Right cardiac atrium (tissue), 5 donors: ENCODE results near the gene WDR37. TPM values are rescaled to one million over a fixed set of nuclear protein-coding genes. Genes with fewer than 3 reads are reported as not detected.

Experiments used
- ATAC-seq, 2 donors: fragments of 200-7000 bp; cut with Tn5 transposase; one replicate each; pipeline versions ENCODE4 v1.8.0 to v1.9.1; 2020; ENCODE audit warnings: moderate library complexity in 2 of 2, mild to moderate bottlenecking in 1 of 2
- DNase-seq, 3 donors: peaks; one replicate each; pipeline ENCODE4 v3.0.0-alpha.2; 2020
- H3K27ac ChIP-seq: one replicate; pipeline ENCODE4 v1.5.1; 2013; ENCODE audit warnings: mild to moderate bottlenecking, low read length, control low read depth, moderate library complexity
- H3K27me3 ChIP-seq: one replicate; pipeline ENCODE4 v1.6.1; 2013; ENCODE audit not compliant: control insufficient read depth, insufficient read depth
- H3K4me1 ChIP-seq: one replicate; pipeline ENCODE4 v1.6.1; 2013; ENCODE audit warnings: low read length; ENCODE audit not compliant: control insufficient read depth, insufficient read depth
- H3K4me3 ChIP-seq: one replicate; pipeline ENCODE4 v1.5.1; 2013; ENCODE audit warnings: low read length, control low read depth
- H3K9me3 ChIP-seq: one replicate; pipeline ENCODE4 v1.6.1; 2013; ENCODE audit warnings: low read length; ENCODE audit not compliant: control insufficient read depth
- WGBS: extraction: QIAGEN DNeasy Blood & Tissue Kit; methylation state at CpG from one replicate; pipeline ENCODE4 v1.1.7; 2013; 5-methylcytosine and 5-hydroxymethylcytosine counted together
- intact Hi-C, 4 donors: fragments of 100-400 bp; cut with DNase I; formaldehyde crosslinking; loops; one replicate each; pipeline versions ENCODE4 v1.11.0 to v1.14.0; 2022 to 2023
- polyA plus RNA-seq: library from polyadenylated mRNA; stranded (reverse); fragments of 200-250 nt; gene quantifications from one replicate; pipeline ENCODE4 v1.2.3, GENCODE V29; 2013
- total RNA-seq, 4 donors: library from RNA; stranded (reverse); fragmentation: NEBNext Ultra II Directional; extraction: Animal tissue kit (Norgen Biotek cat#: 25700); gene quantifications; one replicate each; pipeline ENCODE4 v1.2.1, GENCODE V29; 2021
- donor health status: healthy with polysubstance abuse.
- donor health status: DM: no; HTN: yes; CAD: no.
- donor health status: DM: no; HTN: no; CAD: no.
- donor health status: DM: no; HTN: yes; CAD: no; lungs with severe emphysema.
- donor health status: DM: yes; HTN: yes; CAD: no.

WDR37 gene
- total and polyA plus RNA-seq, 5 donors, result 9.7 to 35.6 (median 31.9) TPM

- H3K27me3 ChIP-seq, result no peaks in the 10 kb centered on the region
- DNase-seq, result no peak
- ATAC-seq, result no peak
- 60% methylated on average over 3 of the region's 3 CpGs for WGBS
- intact Hi-C loops, result no loop called here
- H3K27ac ChIP-seq, result no peak overlapping the region
- H3K9me3 ChIP-seq, result no peaks in the 10 kb centered on the region
- peaks cover 5% of the 10 kb centered on the region for H3K4me1 ChIP-seq
- no peak overlapping the region for H3K4me3 ChIP-seq
Measured at GRCh38 chr10:1040133-1040532, 16.1 kb upstream of the WDR37 start.

- no peak for DNase-seq
- Histone ChIP-seq H3K27me3 (no peaks in the 10 kb centered on the region), H3K4me1 (peaks cover 7% of the 10 kb centered on the region), H3K9me3 (no peaks in the 10 kb centered on the region), H3K4me3 (no peak overlapping the region), H3K27ac (no peak overlapping the region)
- intact Hi-C loops, result no loop called here
- no peak for ATAC-seq
- WGBS, result 94% methylated on average over 9 of the region's 9 CpGs
Measured at GRCh38 chr10:1041514-1041913, 14.7 kb upstream of the WDR37 start.

GRCh38 chr10:1043532-1043995 lies 12.6 kb upstream of the WDR37 start:
- H3K4me3 ChIP-seq, result no peak overlapping the region
- intact Hi-C loops, result no loop called here
- H3K27ac ChIP-seq, result peak overlapping the region; percentile 84
- peaks cover 7% of the 10 kb centered on the region for H3K4me1 ChIP-seq
- ATAC-seq (peak; percentile 60 to 68), DNase-seq (peak; percentile 48 to 69 (median 68))
- no peaks in the 10 kb centered on the region for H3K27me3 ChIP-seq
- no peaks in the 10 kb centered on the region for H3K9me3 ChIP-seq
- WGBS, result 57% methylated on average over 12 of the region's 12 CpGs

GRCh38 chr10:1044146-1044545 lies 12.0 kb upstream of the WDR37 start:
- no peak for DNase-seq
- no peaks in the 10 kb centered on the region for H3K27me3 ChIP-seq
- intact Hi-C loops, result no loop called here
- no peaks in the 10 kb centered on the region for H3K9me3 ChIP-seq
- 31% methylated on average over 4 of the region's 4 CpGs for WGBS
- H3K4me1 ChIP-seq, result peaks cover 7% of the 10 kb centered on the region
- H3K4me3 ChIP-seq, result no peak overlapping the region
- ATAC-seq, result no peak
- peak overlapping the region; percentile 84 for H3K27ac ChIP-seq

- ATAC-seq (no peak), DNase-seq (no peak)
- intact Hi-C loops, result no loop called here
- Histone ChIP-seq H3K4me1 (peaks cover 7% of the 10 kb centered on the region), H3K27ac (peak overlapping the region; percentile 70), H3K27me3 (no peaks in the 10 kb centered on the region), H3K9me3 (no peaks in the 10 kb centered on the region), H3K4me3 (no peak overlapping the region)
- 55% methylated on average over 4 of the region's 4 CpGs for WGBS
Measured at GRCh38 chr10:1044964-1045363, 11.2 kb upstream of the WDR37 start.

GRCh38 chr10:1045415-1045814 lies 10.8 kb upstream of the WDR37 start:
- WGBS, result 82% methylated on average over 6 of the region's 6 CpGs
- DNase-seq (no peak), ATAC-seq (no peak)
- Histone ChIP-seq H3K27me3 (no peaks in the 10 kb centered on the region), H3K27ac (peak overlapping the region; percentile 39), H3K4me1 (peaks cover 7% of the 10 kb centered on the region), H3K4me3 (no peak overlapping the region), H3K9me3 (no peaks in the 10 kb centered on the region)
- intact Hi-C loops, result no loop called here

- no peaks in the 10 kb centered on the region for H3K9me3 ChIP-seq
- intact Hi-C loops, result no loop called here
- no peak for ATAC-seq
- peak overlapping the region; percentile 97 for H3K27ac ChIP-seq
- peak overlapping the region; percentile 67 for H3K4me3 ChIP-seq
- WGBS, result 6% methylated on average over 15 of the region's 15 CpGs
- H3K27me3 ChIP-seq, result no peaks in the 10 kb centered on the region
- DNase-seq, result peak in 1 of 3 donors; percentile 62
- H3K4me1 ChIP-seq, result peaks cover 7% of the 10 kb centered on the region
Measured at GRCh38 chr10:1047937-1048336, 8.2 kb upstream of the WDR37 start.

GRCh38 chr10:1048349-1048731 lies 7.8 kb upstream of the WDR37 start:
- Histone ChIP-seq H3K27me3 (no peaks in the 10 kb centered on the region), H3K4me3 (peak overlapping the region; percentile 67), H3K9me3 (no peaks in the 10 kb centered on the region), H3K4me1 (peaks cover 7% of the 10 kb centered on the region), H3K27ac (peak overlapping the region; percentile 97)
- intact Hi-C loops, result no loop called here
- DNase-seq (peak; percentile 46 to 73 (median 71)), ATAC-seq (peak in 1 of 2 donors; percentile 2)
- WGBS, result under 1% methylated on average over 37 of the region's 37 CpGs

- Histone ChIP-seq H3K4me1 (peaks cover 7% of the 10 kb centered on the region), H3K9me3 (no peaks in the 10 kb centered on the region), H3K4me3 (peak within 1 kb of the TSS; percentile 67), H3K27me3 (no peaks in the 10 kb centered on the region), H3K27ac (peak within 1 kb of the TSS; percentile 97)
- under 1% methylated on average over 83 of the region's 83 CpGs for WGBS
- ATAC-seq (peak; percentile 96 to 97), DNase-seq (peak; percentile 98 to 99 (median 99))
- intact Hi-C loops, result no loop called here
Measured at GRCh38 chr10:1048732-1049424, 7.3 kb upstream of the WDR37 start, which contains the start of gene IDI1. Gene IDI1 (minus strand): TSS chr10:1049119. CDS start chr10:1049003, 116 bp downstream.

- Histone ChIP-seq H3K4me3 (peak overlapping the region; percentile 67), H3K27me3 (no peaks in the 10 kb centered on the region), H3K27ac (peak overlapping the region; percentile 95), H3K4me1 (peaks cover 2% of the 10 kb centered on the region), H3K9me3 (no peaks in the 10 kb centered on the region)
- intact Hi-C loops, result no loop called here
- WGBS, result under 1% methylated on average over 34 of the region's 34 CpGs
- DNase-seq, result no peak
- ATAC-seq, result no peak
Measured at GRCh38 chr10:1049425-1049958, 6.7 kb upstream of the WDR37 start.

GRCh38 chr10:1050145-1050544 lies 6.0 kb upstream of the WDR37 start:
- DNase-seq (no peak), ATAC-seq (no peak)
- peaks cover 5% of the 10 kb centered on the region for H3K4me1 ChIP-seq
- no peaks in the 10 kb centered on the region for H3K27me3 ChIP-seq
- H3K4me3 ChIP-seq, result peak overlapping the region; percentile 67
- intact Hi-C loops, result no loop called here
- WGBS, result 28% methylated on average over 5 of the region's 5 CpGs
- H3K9me3 ChIP-seq, result no peaks in the 10 kb centered on the region
- H3K27ac ChIP-seq, result peak overlapping the region; percentile 95
